ENCODE results near the gene IMPG2. TPM values are rescaled to one million over a fixed set of nuclear protein-coding genes. Genes with fewer than 3 reads are reported as not detected.

Gene IMPG2
- total RNA-seq (2022; extraction: Qiagen RNA extraction; ENCODE audit: low read depth): 0.01 to 0.02 TPM in 2 of 5 replicates, not detected in the others

DNA sequence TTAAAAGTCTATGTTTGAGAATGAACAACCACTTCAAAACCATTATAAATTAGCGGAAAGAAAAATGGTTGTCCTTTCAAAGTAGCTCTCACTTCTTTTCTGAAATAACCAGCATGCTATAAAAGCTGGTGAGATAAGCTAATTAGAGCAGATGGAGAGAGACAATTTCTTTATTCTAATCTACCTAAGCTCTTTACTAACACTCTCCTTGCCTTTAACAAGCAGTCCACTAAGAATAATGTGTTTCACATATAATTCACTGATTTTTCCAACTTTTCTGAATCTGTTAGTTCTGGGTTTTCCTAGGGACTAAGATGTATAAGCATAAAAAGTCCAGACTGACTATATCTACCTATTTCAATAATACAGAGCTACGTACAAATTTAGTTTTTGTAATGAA is at the start of gene IMPG2:
IMPG2 (minus strand) TSS at position 101 of the 400 bp plus-strand sequence. CDS start 203 bp downstream, outside the sequence.

Other genes starting within 250 kb of the IMPG2 start
- gene SENP7, start 192.6 kb upstream of the IMPG2 start, total RNA-seq (2022; extraction: Qiagen RNA extraction; ENCODE audit: low read depth): 1.7 to 2.5 TPM (median 2.3 TPM) in 5 replicates
- 31.3 to 37.5 TPM (median 34.0 TPM) in 5 replicates for gene TRMT10C, start 241.3 kb upstream of the IMPG2 start, total RNA-seq (2022; extraction: Qiagen RNA extraction; ENCODE audit: low read depth)

Measured in A549 treated with CpdA at 1 μM for 4 hours (cell line).